Endothelial cell of umbilical vein (primary cell): Measurements from ENCODE around the gene MINDY2. TPM values are rescaled to one million over a fixed set of nuclear protein-coding genes. Genes with fewer than 3 reads are reported as not detected.

Source experiments
- BruUV-seq: library from RNA; stranded (reverse); fragments of 400-500 nt; replicated peaks from 2 replicates; lab custom pipeline; 2021; lab: Mats Ljungman, UMichigan
- CTCF ChIA-PET: fragments of 300-600, 350-600 bp; sonication (Branson Sonifier 250); formaldehyde crosslinking; loops from one replicate; lab custom pipeline; 2021; ENCODE audit warnings: antibody characterized with exemption, inconsistent platforms; lab: Charles Lee
- POLR2A ChIA-PET: fragments of 300-600, 350-600 bp; sonication (Branson Sonifier 250); formaldehyde crosslinking; loops from one replicate; lab custom pipeline; 2021; ENCODE audit warnings: antibody characterized with exemption, inconsistent platforms; lab: Charles Lee
- DNase-seq: peaks from one replicate; pipeline ENCODE4 v3.0.0-alpha.2; 2011; ENCODE audit warnings: low read depth, low spot score
- FAIRE-seq: peaks from 2 replicates; lab custom pipeline; 2011; peaks lifted over from hg19 to GRCh38; lab: Jason Lieb, UNC
- H2AFZ ChIP-seq: 2 replicates; pipeline ENCODE4 v1.6.0; 2012; ENCODE audit warnings: low read depth, low read length, control low read depth, inconsistent platforms
- H3K27ac ChIP-seq: 2 replicates; pipeline ENCODE4 v1.5.1; 2011; ENCODE audit warnings: low read depth, mild to moderate bottlenecking, control low read depth, low read length, moderate library complexity; ENCODE audit not compliant: insufficient read depth
- H3K27me3 ChIP-seq, 2 experiments: 2 replicates each; pipeline versions ENCODE4 v1.6.0 to v1.6.1; 2011; ENCODE audit warnings: low read length in 2 of 2, mixed read lengths in 1 of 2; ENCODE audit not compliant: control insufficient read depth in 2 of 2, insufficient read depth in 2 of 2
- H3K36me3 ChIP-seq, 2 experiments: 2 replicates in 1 of 2; 3 replicates in 1 of 2; pipeline ENCODE4 v1.5.1; 2011; ENCODE audit warnings: low read length in 2 of 2, mild to moderate bottlenecking in 1 of 2, moderate library complexity in 1 of 2; ENCODE audit not compliant: control insufficient read depth in 2 of 2, insufficient read depth in 2 of 2; ENCODE audit errors: extremely low read depth in 1 of 2
- H3K4me1 ChIP-seq: 3 replicates; pipeline ENCODE4 v1.5.1; 2011; ENCODE audit warnings: mild to moderate bottlenecking, low read length; ENCODE audit not compliant: control insufficient read depth, insufficient read depth; ENCODE audit errors: extremely low read depth
- H3K4me2 ChIP-seq: 2 replicates; pipeline ENCODE4 v1.6.1; 2011; ENCODE audit warnings: low read length, control low read depth, mixed read lengths; ENCODE audit not compliant: insufficient read depth
- H3K4me3 ChIP-seq, 3 experiments: fragments of 200-600 bp in 1 of 3; sonication (generic), shearing (Covaris generic) in 1 of 3; replicated peaks in 1 of 3; 2 replicates each; pipeline ENCODE4 v1.5.1; 2011 to 2016; ENCODE audit warnings: control low read depth in 3 of 3, low read length in 3 of 3, mild to moderate bottlenecking in 2 of 3, inconsistent platforms in 1 of 3, low read depth in 1 of 3, moderate library complexity in 1 of 3; ENCODE audit not compliant: insufficient read depth in 1 of 3
- H3K79me2 ChIP-seq: 2 replicates; pipeline ENCODE4 v1.6.0; 2012; ENCODE audit warnings: low read length, inconsistent platforms; ENCODE audit not compliant: control insufficient read depth, insufficient read depth
- H3K9ac ChIP-seq: replicated peaks from 2 replicates; pipeline ENCODE3; 2011; ENCODE audit warnings: low read length, control low read depth; ENCODE audit not compliant: insufficient read depth; ENCODE audit errors: extremely low read depth
- H3K9me1 ChIP-seq: replicated peaks from 3 replicates; pipeline ENCODE4 v1.6.0; 2011; ENCODE audit warnings: mild to moderate bottlenecking, low read length; ENCODE audit not compliant: control insufficient read depth, insufficient read depth; ENCODE audit errors: extremely low read depth
- H3K9me3 ChIP-seq: replicated peaks from 2 replicates; pipeline ENCODE4 v1.5.1; 2012; ENCODE audit warnings: low read length, inconsistent platforms; ENCODE audit not compliant: control insufficient read depth, insufficient read depth
- H4K20me1 ChIP-seq: replicated peaks from 2 replicates; pipeline ENCODE3; 2011; ENCODE audit warnings: mild to moderate bottlenecking, low read length; ENCODE audit not compliant: control insufficient read depth, insufficient read depth; ENCODE audit errors: extremely low read depth
- EZH2 ChIP-seq: IDR thresholded peaks from 2 replicates; pipeline ENCODE4 v1.6.1; 2012; ENCODE audit warnings: borderline replicate concordance, low read depth, mild to moderate bottlenecking, moderate library complexity, low read length, inconsistent platforms; ENCODE audit not compliant: severe bottlenecking
- FOS ChIP-seq: IDR thresholded peaks from 2 replicates; pipeline ENCODE4 v1.6.1; 2011; ENCODE audit warnings: mild to moderate bottlenecking, low read length, moderate library complexity, borderline replicate concordance; ENCODE audit not compliant: insufficient read depth
- GATA2 ChIP-seq: IDR thresholded peaks from 2 replicates; pipeline ENCODE4 v1.7.0; 2011; ENCODE audit warnings: low read depth, mild to moderate bottlenecking, moderate library complexity, mixed read lengths, low read length; ENCODE audit not compliant: insufficient read length, insufficient read depth
- JUN ChIP-seq: IDR thresholded peaks from 2 replicates; pipeline ENCODE4 v1.6.1; 2011; ENCODE audit warnings: borderline replicate concordance, low read depth; ENCODE audit not compliant: insufficient read length, insufficient read depth
- MYC ChIP-seq: IDR thresholded peaks from one replicate; pipeline ENCODE4 v1.6.1; 2011; ENCODE audit warnings: mild to moderate bottlenecking, low read depth, low read length
- POLR2A ChIP-seq: IDR thresholded peaks from 2 replicates; pipeline ENCODE4 v1.6.1; 2012; ENCODE audit warnings: low read depth, mild to moderate bottlenecking, control low read depth, low read length
- POLR2AphosphoS5 ChIP-seq: IDR thresholded peaks from 2 replicates; pipeline ENCODE4 v1.6.1; 2012; ENCODE audit warnings: low read depth, mild to moderate bottlenecking, control low read depth, low read length, moderate library complexity; ENCODE audit not compliant: insufficient read depth
- dilution Hi-C: fragments of 300-500 bp; cut with MboI; formaldehyde crosslinking; loops from one replicate; pipeline ENCODE4 v1.15.0; 2019; ENCODE audit warnings: low sequenced_read_pairs; ENCODE audit not compliant: extremely low pct_ligation_motif_present
- intact Hi-C: fragments of 100-400 bp; cut with micrococcal nuclease; formaldehyde crosslinking; loops from one replicate; pipeline ENCODE4 v1.10.0; 2022
- polyA plus RNA-seq, 4 experiments: library from polyadenylated mRNA; depleted of rRNA in 3 of 4; stranded (reverse) in 3 of 4; unstranded in 1 of 4; fragments of >200 nt; gene quantifications; 2 replicates each; pipeline versions ENCODE4 v1.2.1 to v1.2.3, GENCODE V29; 2011 to 2012; ENCODE audit warnings: missing spikeins in 1 of 4
- total RNA-seq: library from RNA; stranded (reverse); gene quantifications from 2 replicates; pipeline ENCODE4 v1.2.3, GENCODE V29; 2021
- TF ChIP-seq, protein P1 (sequence below): IDR thresholded peaks from 2 replicates; pipeline ENCODE4 v1.6.1; 2011; ENCODE audit not compliant: insufficient read depth, insufficient read length
- TF ChIP-seq, protein P2 (sequence below), 2 donors: IDR thresholded peaks; 1 replicate in 1 of 2; 2 replicates in 1 of 2; pipeline ENCODE4 v1.5.1; 2011; ENCODE audit warnings: low read length in 2 of 2, mild to moderate bottlenecking in 2 of 2, moderate library complexity in 2 of 2, control low read depth in 1 of 2, inconsistent platforms in 1 of 2, low read depth in 1 of 2; ENCODE audit not compliant: insufficient read depth in 1 of 2; ENCODE audit errors: extremely low read depth in 1 of 2

MINDY2 gene
- total and polyA plus RNA-seq, 2 donors (not counting 3 experiments of a cell fraction or from before 2014, with no cell fraction given) = 1.6 to 13.7 TPM

DNA sequence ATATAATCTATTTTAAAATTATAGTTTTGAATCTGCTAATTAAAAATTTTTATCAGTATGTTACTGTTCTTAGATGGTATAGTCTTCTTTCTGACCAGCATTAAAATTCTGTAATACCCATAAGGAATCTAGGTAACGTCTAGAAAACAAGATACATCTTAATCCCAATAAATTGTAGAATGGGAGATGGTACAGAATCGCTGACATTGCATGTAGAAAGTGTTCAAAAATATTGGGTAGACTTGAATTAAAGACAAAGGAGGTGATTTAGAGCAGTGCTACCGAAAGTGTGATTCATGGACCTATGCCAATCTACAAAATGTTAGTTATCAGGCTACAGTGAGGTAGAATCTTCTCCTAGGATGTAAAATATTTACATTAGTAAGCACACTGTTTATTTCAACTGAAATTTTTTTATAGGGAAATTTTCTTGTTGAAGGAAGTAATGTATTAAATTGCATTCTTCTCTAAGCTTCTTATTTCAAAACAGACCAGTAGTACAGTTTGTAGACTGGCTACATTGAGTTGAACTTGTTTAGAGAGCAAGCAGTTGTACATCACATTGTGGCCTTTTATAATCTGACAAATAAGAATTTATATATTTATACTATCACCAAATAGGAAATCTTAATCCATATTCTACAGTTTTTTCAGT lies 17.1 kb downstream of the MINDY2 start:
- no peak overlapping the region for H3K4me3 ChIP-seq
- H3K9me3 ChIP-seq = no peaks in the 10 kb centered on the region
- H3K4me2 ChIP-seq = no peak overlapping the region
- DNase-seq (no peak), FAIRE-seq (no peak)
- no peaks in the 10 kb centered on the region for H4K20me1 ChIP-seq
- ChIA-PET POLR2A (no interaction called here), CTCF (no interaction called here)
- no peaks in the 10 kb centered on the region for H3K4me1 ChIP-seq
- H2AFZ ChIP-seq = no peak overlapping the region
- peaks cover 2% of the 10 kb centered on the region for H3K9me1 ChIP-seq
- no peaks in the 10 kb centered on the region for H3K27me3 ChIP-seq
- no peak overlapping the region for H3K9ac ChIP-seq
- dilution Hi-C loops (no loop called here), intact Hi-C loops (no loop called here)
- BruUV-seq = no TSS peak
- H3K27ac ChIP-seq = no peak overlapping the region
- no peaks in the 10 kb centered on the region for H3K36me3 ChIP-seq
- TF ChIP-seq, protein P1, sequence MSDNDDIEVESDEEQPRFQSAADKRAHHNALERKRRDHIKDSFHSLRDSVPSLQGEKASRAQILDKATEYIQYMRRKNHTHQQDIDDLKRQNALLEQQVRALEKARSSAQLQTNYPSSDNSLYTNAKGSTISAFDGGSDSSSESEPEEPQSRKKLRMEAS = no peak
- TF ChIP-seq, protein P2, sequence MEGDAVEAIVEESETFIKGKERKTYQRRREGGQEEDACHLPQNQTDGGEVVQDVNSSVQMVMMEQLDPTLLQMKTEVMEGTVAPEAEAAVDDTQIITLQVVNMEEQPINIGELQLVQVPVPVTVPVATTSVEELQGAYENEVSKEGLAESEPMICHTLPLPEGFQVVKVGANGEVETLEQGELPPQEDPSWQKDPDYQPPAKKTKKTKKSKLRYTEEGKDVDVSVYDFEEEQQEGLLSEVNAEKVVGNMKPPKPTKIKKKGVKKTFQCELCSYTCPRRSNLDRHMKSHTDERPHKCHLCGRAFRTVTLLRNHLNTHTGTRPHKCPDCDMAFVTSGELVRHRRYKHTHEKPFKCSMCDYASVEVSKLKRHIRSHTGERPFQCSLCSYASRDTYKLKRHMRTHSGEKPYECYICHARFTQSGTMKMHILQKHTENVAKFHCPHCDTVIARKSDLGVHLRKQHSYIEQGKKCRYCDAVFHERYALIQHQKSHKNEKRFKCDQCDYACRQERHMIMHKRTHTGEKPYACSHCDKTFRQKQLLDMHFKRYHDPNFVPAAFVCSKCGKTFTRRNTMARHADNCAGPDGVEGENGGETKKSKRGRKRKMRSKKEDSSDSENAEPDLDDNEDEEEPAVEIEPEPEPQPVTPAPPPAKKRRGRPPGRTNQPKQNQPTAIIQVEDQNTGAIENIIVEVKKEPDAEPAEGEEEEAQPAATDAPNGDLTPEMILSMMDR (IDR thresholded peaks at IDR 0.05; ENCODE audit: extremely low read depth in 1 of 2, insufficient read depth in 1 of 2, low read depth in 1 of 2, low read length in 2 of 2) = no peak
- TF ChIP-seq FOS = no peak
- TF ChIP-seq MYC = no peak
- no peak for TF ChIP-seq EZH2
- TF ChIP-seq POLR2A = no peak
- TF ChIP-seq JUN = no peak
- no peak for TF ChIP-seq GATA2
- TF ChIP-seq POLR2AphosphoS5 = no peak
- H3K79me2 ChIP-seq = no peaks in the 10 kb centered on the region
